Fibroblast of skin of left quadriceps (primary cell): ENCODE results near the gene INPP5B.
"Not testable (repeated sequence)": the region's sequence is repeated elsewhere in the genome, so short reads cannot be mapped to it uniquely, and the experiment has no call there.

Experiments used
- DNase-seq, 2 experiments: peaks; one replicate each; pipeline ENCODE4 v3.0.0-alpha.2; 2013; ENCODE audit warnings: low read depth in 2 of 2

Gene INPP5B

GRCh38 chr1:37946703-37947360 is at the start of gene INPP5B:
TSS of gene INPP5B (minus strand) at chr1:37947053. CDS start at chr1:37946308, 745 bp downstream.
- DNase-seq = peak; percentile 77 to 78

GRCh38 chr1:37995751-37996345 is 49.0 kb upstream of the INPP5B start:
- DNase-seq = peak; percentile 96 to 97

- DNase-seq = no peak
These were observed 48.2 kb upstream of the INPP5B start for GRCh38 chr1:37994886-37995566.

- DNase-seq = no peak
These were observed 42.6 kb upstream of the INPP5B start for GRCh38 chr1:37989361-37989930.

GRCh38 chr1:37987679-37988078 is 40.8 kb upstream of the INPP5B start:
- DNase-seq = no peak

- no peak for DNase-seq
These were observed 36.7 kb upstream of the INPP5B start for GRCh38 chr1:37983546-37983945.

GRCh38 chr1:37978541-37978940 is 31.7 kb upstream of the INPP5B start:
- no peak for DNase-seq

GRCh38 chr1:37975083-37975482 is 28.2 kb upstream of the INPP5B start:
- not testable (repeated sequence) for DNase-seq

GRCh38 chr1:37974567-37974966 is 27.7 kb upstream of the INPP5B start:
- no peak for DNase-seq

- DNase-seq = not testable (repeated sequence)
These were observed 26.8 kb upstream of the INPP5B start for GRCh38 chr1:37973684-37974083.

- DNase-seq = no peak
These were observed 18.4 kb upstream of the INPP5B start for GRCh38 chr1:37965301-37965700.

- not testable (repeated sequence) for DNase-seq
These were observed 17.3 kb upstream of the INPP5B start for GRCh38 chr1:37964106-37964505.

GRCh38 chr1:37958690-37959089 is 11.8 kb upstream of the INPP5B start:
- DNase-seq = peak; percentile 60 to 69

GRCh38 chr1:37955685-37956084 is 8.8 kb upstream of the INPP5B start:
- DNase-seq = no peak

GRCh38 chr1:37954316-37954971 is 7.6 kb upstream of the INPP5B start:
- no peak for DNase-seq

- DNase-seq = no peak
These were observed 5.9 kb upstream of the INPP5B start for GRCh38 chr1:37952738-37953137.

- no peak for DNase-seq
These were observed 5.2 kb upstream of the INPP5B start for GRCh38 chr1:37951783-37952624.

- no peak for DNase-seq
These were observed 4.4 kb upstream of the INPP5B start for GRCh38 chr1:37951041-37951782.

- DNase-seq = no peak
These were observed 2.8 kb upstream of the INPP5B start for GRCh38 chr1:37949524-37950152.

GRCh38 chr1:37948841-37949240 is 2.0 kb upstream of the INPP5B start:
- DNase-seq = no peak
